Activated CD8-positive, alpha-beta memory T cell treated with anti-CD3 and anti-CD28 coated beads, Interleukin-2, amount 50 U/mL, for 4 hours (primary cell): ENCODE results near the gene FAM162A.
"Not testable (repeated sequence)": the region's sequence is repeated elsewhere in the genome, so short reads cannot be mapped to it uniquely, and the experiment has no call there.

Experiments used
- DNase-seq: peaks from one replicate; pipeline ENCODE4 v3.0.0-alpha.2; 2020

The FAM162A gene

DNA sequence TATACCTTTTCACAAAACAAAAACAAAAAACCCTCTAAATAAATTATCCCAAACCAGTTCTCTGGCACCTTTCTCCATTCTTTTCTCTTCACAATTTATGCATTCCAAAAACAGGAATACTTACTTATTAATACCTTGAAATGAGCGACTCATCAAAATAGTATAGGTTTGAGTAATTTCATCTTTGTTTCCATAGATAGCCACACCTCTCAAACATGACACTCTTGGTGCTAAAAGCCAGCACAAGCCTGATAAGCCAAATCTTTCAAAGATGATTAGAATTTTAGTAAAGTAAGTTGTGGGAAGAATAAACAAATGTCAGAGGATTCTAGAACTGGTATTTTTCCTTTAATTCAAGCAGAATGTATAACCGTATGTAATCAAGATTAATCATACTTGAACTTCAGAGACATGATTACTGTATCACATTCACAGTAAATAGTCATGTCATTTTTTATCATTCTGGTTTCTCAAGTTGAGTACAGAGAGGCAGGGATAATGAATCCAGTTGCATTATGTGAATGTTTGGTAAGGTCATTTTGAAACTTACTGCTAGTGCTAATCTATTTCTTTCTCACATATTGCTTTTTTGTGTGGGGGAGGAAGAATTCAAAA lies 44.0 kb downstream of the FAM162A start:
- no peak for DNase-seq

DNA sequence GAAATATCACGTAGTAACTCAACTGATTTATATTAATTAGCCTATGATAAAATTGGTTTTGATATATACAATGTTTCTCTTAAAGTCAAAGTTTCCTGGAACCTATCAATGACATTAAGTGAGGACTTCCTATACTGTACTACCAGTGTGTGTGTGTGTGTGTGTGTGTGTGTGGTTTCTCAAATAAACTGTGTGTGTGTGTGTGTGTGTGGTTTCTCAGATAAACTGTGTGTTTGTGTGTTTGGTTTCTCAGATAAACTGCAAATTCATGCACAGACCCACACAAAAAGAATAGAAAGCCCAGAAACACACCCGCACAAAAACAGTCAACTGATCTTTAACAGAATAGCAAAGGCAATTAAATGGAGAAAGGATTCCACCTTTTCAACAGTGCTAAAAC lies 46.4 kb downstream of the FAM162A start:
- no peak for DNase-seq

DNA sequence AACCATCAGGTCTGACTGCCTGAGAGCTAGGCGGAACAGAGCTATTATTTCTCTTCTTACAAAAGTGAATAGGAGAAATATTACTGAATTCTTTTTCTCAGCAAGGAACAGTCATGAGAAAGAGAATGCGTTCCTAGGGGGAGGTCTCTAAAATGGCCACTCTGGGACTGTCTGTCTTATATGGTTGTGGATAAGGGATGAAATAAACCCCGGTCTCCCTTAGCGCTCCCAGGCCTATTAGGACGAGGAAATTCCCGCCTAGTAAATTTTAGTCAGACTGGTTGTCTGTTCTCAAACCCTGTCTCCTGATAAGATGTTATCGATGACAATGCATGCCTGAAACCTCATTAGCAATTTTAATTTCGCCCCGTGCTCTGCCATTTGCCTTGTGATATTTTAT lies 52.0 kb downstream of the FAM162A start:
- DNase-seq, result no peak

DNA sequence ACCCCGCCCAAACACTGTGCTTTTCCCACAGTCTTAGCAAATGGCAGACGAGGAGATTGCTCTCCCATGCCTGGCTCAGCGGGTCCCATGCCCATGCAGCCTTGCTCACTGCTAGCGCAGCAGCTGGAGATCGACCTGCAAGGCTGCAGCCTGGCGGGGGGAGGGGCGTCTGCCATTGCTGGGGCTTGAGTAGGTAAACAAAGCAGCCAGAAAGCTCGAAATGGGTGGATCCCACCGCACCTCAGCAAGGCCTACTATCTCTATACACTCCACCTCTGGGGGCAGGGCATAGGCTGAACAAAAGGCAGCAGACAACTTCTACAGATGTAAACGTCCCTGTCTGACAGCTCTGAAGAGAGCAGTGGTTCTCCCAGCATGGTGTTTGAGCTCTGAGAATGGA lies 59.1 kb downstream of the FAM162A start:
- DNase-seq, result no peak

DNA sequence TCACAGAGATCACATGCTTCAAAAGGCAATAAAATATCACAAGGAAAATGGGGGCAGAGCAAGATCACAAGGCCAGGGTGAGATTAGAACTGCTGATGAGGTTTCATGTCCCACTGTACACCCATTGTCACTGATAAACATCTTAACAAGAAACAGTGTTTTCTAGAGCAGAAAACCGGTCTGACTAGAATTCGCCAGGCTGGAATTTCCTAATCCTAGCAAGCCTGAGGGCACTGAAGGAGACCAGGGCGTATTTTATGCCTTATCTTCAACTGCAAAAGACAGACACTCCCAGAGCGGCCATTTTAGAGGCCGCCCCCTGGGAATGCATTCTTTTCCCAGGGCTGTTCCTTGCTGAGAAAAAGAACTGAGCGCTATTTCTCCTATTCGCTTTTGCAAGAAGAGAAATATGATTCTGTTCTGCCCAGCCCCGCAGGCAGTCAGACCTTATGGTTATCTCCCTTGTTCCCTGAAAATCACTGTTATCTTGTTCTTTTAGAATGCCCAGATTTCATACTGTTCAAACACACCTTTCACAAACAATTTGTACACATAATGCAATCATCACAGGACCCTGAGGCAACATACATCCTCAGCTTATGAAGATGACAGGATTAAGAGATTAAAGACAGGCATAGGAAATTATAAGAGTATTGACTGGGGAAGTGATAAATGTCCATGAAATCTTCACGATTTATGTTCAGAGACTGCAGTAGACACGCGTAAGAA lies 59.9 kb downstream of the FAM162A start:
- not testable (repeated sequence) for DNase-seq

DNA sequence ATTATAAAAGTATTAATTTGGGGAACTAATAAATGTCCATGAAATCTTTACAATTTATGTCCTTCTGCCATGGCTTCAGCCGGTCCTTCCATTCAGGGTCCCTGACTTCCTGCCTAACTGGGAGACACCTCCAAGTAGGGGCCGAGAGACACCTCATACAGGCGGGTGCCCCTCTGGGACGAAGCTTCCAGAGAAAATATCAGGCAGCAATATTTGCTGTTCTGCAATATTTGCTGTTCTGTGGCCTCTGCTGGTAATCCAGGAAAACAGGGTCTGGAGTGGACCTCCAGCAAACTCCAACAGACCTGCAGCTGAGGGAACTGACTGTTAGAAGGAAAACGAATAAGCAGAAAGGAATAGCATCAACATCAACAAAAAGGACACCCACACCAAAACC lies 60.5 kb downstream of the FAM162A start:
- not testable (repeated sequence) for DNase-seq

DNA sequence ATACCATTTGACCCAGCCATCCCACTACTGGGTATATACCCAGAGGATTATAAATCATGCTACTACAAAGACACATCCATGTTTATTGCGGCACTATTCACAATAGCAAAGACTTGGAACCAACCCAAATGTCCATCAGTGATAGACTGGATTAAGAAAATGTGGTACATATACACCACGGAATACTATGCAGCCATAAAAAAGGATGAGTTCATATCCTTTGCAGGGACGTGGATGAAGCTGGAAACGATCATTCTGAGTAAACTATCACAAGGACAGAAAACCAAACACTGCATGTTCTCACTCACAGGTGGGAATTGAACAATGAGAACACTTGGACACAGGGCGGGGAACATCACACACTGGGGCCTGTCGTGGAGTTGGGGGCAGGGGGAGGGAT lies 64.2 kb downstream of the FAM162A start:
- DNase-seq, result not testable (repeated sequence)

DNA sequence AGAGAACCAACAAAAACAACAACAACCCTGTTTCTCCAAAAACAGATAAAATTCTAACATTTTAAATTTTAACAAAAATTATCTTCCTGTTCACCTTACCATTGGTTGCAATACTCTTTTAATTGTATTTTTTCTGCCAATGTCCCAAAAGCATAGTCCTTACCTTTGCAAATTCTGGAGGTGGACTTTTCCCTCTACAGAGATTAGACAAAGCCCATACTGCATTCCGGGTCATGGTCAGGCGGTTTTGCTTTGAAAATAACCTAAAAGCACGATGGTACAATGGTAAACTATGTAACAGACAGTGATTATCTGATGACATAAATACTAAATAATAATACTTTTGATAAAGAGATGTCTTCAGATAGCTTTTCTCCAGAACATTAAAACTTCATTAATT lies 67.4 kb downstream of the FAM162A start:
- DNase-seq, result no peak

DNA sequence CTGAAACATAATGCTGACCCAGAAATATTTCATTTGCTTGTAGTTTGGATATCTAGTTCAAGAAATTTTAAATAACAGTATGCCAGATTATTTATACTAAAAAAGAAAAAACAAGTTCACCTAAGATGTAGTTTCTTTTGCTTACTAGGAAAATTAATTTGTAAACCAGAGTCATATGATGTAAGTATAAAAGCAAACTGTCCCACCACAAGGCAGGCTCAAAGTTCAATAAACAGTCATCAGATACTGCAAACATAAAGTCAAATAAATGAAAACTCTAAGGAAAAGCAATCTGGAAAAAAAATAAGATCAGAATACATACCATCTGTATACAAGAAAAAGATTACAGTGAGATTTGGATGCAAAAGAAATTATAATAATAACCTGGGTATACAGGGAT lies 72.1 kb downstream of the FAM162A start:
- DNase-seq, result no peak

DNA sequence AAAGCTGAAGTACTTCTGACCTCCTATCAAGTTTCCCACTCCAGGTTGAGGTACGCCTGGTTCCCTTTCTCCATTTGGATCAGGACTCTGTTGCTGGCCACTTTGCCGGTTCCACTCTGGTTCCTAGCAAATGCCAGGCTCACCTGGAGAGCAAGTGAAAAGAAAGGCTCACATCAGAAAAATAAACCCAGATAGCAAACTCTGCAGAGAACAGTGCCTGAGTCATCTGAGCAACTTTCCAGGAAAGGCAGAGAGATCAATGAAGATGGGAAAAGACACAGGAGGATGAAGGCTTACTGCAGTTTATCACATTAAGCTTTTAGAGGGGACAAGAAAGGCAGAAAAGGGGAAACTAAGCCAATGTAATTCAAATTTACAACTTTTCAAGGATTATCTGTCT lies 73.7 kb downstream of the FAM162A start:
- DNase-seq, result no peak

DNA sequence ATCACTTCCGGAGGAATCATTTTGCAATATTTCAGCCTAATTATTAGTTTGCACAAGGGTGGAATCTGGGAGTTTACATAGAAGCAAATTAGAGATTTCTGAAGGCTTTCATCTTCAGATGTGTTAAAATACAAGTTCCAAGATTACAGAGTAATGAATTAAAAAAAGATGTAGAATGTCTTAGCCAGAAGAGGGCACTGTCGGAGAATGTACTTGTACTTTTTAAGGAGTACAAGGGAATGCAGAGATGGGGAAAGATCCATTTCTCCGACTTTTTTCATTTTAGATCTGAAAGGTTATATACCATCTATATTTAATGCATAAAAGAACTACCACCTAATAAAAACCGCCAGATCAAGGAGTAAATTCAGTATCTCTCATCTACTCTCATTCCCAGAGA lies 75.0 kb downstream of the FAM162A start:
- DNase-seq, result no peak

DNA sequence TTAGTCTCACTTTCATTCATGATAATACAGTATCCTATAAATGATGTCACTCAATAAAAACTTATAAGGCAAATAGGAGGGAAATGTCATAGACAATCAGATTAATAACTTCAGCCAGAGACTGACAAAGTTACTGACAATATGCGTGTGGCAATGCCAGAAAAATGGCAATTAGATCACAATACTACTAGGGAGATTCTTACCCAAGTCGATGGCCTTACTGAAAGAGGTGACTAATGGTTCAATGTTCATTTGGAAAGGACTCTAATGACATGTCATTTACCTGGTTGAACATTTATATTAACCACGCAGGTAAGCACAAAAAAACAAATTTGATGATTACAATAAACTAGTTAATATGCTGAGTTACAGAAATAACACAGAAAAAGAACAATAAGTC lies 77.8 kb downstream of the FAM162A start:
- no peak for DNase-seq
